Uterus (tissue), 4 donors: ENCODE results near the gene PLXNA4. TPM values are rescaled to one million over a fixed set of nuclear protein-coding genes. Genes with fewer than 3 reads are reported as not detected.

Experiments
- DNase-seq, 2 donors: peaks; one replicate each; pipeline ENCODE4 v3.0.0-alpha.2; 2019 to 2020
- H3K27ac ChIP-seq, 2 donors: fragments of 200-600 bp; sonication (generic); 1 replicate in 1 of 2; 2 replicates in 1 of 2; pipeline ENCODE4 v1.5.1; 2016 to 2018
- H3K27me3 ChIP-seq, 2 donors: fragments of 200-600 bp; sonication (generic); one replicate each; pipeline ENCODE4 v1.5.1; 2018 to 2019; ENCODE audit warnings: control low read depth in 1 of 2
- H3K36me3 ChIP-seq, 2 donors: fragments of 200-600 bp; sonication (generic); one replicate each; pipeline ENCODE4 v1.5.1; 2019; ENCODE audit warnings: control low read depth in 1 of 2
- H3K4me1 ChIP-seq, 2 donors: fragments of 200-600 bp; sonication (generic); one replicate each; pipeline ENCODE4 v1.5.1; 2018 to 2019; ENCODE audit warnings: control low read depth in 1 of 2
- H3K4me3 ChIP-seq, 2 donors: fragments of 200-600 bp; sonication (generic); 1 replicate in 1 of 2; 2 replicates in 1 of 2; pipeline ENCODE4 v1.5.1; 2018 to 2019; ENCODE audit warnings: mild to moderate bottlenecking in 1 of 2
- H3K9me3 ChIP-seq, 2 donors: fragments of 200-600 bp; sonication (generic); one replicate each; pipeline ENCODE4 v1.5.1; 2019; ENCODE audit warnings: control low read depth in 1 of 2
- POLR2A ChIP-seq, 2 donors: fragments of 450-650 bp; IDR thresholded peaks; one replicate each; pipeline ENCODE4 v1.6.1; 2016; ENCODE audit warnings: antibody characterized with exemption in 2 of 2, mild to moderate bottlenecking in 1 of 2, moderate library complexity in 1 of 2
- intact Hi-C: fragments of 100-400 bp; cut with DNase I; formaldehyde crosslinking; loops from one replicate; pipeline ENCODE4 v1.15.1; 2023; ENCODE audit warnings: low total_unique reads
- total RNA-seq, 4 donors: library from RNA; depleted of rRNA in 3 of 4; stranded (reverse); fragments of >200 nt in 3 of 4; gene quantifications; one replicate each; pipeline versions ENCODE4 v1.1.0 to v1.2.4, GENCODE V29; 2014 to 2023
- TF ChIP-seq, protein P1 (sequence below), 4 experiments: fragments of 200-600 bp in 2 of 4; fragments of 450-650 bp in 2 of 4; sonication (generic) in 2 of 4; IDR thresholded peaks; one replicate each; pipeline ENCODE4 v1.5.1; 2016 to 2019; ENCODE audit warnings: antibody characterized with exemption in 4 of 4, mild to moderate bottlenecking in 2 of 4, moderate library complexity in 1 of 4
- donor health status: DM: yes; HTN: yes; CAD: no.

The PLXNA4 gene
- total RNA-seq, 4 donors from 2014 or later = 4.1 to 16.5 (median 7.7) TPM

DNA sequence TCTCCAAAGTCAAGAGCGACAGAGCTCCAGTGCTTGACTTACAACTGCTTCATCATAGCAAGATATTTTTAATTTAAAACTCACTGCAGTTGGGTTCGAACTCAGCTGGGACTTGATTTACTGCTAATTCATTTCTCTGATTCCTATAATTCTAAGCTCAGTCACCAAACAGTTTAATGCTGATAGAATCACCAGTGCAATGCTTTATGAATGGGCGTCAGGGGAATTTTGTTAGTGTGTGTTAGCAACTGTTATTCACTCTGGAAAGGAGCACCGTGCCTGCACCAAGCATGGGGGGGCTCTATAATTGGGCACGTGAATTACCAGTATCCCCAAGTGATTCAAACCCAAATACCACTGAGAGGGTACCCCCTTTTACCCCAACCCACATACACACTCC is 10.4 kb downstream of the PLXNA4 start:
- H3K36me3 ChIP-seq = no peaks in the 10 kb centered on the region
- no peaks in the 10 kb centered on the region for H3K27me3 ChIP-seq
- intact Hi-C loops = no loop called here
- no peak overlapping the region for H3K4me3 ChIP-seq
- no peaks in the 10 kb centered on the region for H3K9me3 ChIP-seq
- no peak for DNase-seq
- TF ChIP-seq, protein P1, sequence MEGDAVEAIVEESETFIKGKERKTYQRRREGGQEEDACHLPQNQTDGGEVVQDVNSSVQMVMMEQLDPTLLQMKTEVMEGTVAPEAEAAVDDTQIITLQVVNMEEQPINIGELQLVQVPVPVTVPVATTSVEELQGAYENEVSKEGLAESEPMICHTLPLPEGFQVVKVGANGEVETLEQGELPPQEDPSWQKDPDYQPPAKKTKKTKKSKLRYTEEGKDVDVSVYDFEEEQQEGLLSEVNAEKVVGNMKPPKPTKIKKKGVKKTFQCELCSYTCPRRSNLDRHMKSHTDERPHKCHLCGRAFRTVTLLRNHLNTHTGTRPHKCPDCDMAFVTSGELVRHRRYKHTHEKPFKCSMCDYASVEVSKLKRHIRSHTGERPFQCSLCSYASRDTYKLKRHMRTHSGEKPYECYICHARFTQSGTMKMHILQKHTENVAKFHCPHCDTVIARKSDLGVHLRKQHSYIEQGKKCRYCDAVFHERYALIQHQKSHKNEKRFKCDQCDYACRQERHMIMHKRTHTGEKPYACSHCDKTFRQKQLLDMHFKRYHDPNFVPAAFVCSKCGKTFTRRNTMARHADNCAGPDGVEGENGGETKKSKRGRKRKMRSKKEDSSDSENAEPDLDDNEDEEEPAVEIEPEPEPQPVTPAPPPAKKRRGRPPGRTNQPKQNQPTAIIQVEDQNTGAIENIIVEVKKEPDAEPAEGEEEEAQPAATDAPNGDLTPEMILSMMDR (IDR thresholded peaks at IDR 0.05) = no peak
- no peak overlapping the region for H3K27ac ChIP-seq
- H3K4me1 ChIP-seq = no peaks in the 10 kb centered on the region

DNA sequence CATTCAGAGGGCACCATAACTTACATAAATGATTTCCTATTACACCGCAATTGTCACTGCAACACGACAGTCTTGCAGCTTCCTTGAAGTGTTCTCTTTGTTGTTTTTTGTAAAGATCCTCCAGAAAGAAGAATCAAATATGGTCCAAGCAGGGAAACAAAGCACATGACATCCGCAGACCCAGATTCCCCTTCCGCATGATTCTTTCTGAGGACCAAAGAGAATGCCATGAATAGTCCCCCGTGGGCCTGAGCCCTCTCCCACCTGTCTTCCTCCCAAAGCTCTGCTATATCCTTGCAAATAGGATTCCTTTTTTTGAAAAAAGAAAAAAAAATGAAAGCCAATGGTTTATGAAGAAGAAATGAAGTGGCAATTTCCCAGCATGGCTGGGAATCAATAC is 10.8 kb downstream of the PLXNA4 start:
- Histone ChIP-seq H3K4me3 (no peak overlapping the region), H3K27me3 (no peaks in the 10 kb centered on the region), H3K36me3 (no peaks in the 10 kb centered on the region), H3K9me3 (no peaks in the 10 kb centered on the region), H3K4me1 (no peaks in the 10 kb centered on the region), H3K27ac (no peak overlapping the region)
- no peak for DNase-seq
- TF ChIP-seq, protein P1 (IDR thresholded peaks at IDR 0.05) = no peak
- TF ChIP-seq POLR2A (IDR thresholded peaks at IDR 0.05) = no peak
- intact Hi-C loops = no loop called here

DNA sequence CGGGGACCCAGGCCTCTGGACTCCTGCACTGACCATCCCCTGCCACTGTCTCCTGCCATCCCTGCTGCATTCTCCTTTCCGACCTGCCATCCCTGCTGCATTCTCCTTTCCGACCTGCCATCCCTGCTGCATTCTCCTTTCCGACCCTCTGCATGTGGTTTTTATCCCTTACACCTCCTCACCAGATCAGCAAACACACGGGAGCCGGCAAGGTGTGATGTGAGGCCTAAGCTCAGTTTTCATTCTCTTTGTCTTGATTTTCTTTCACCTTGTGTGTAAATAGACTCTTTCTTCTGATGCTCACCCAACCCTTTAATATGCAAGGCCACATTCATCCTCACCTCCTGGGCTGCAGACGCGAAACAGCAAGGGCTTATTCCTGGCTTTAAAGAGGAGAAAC is 11.4 kb downstream of the PLXNA4 start:
- no peaks in the 10 kb centered on the region for H3K27me3 ChIP-seq
- TF ChIP-seq POLR2A (IDR thresholded peaks at IDR 0.05) = no peak
- TF ChIP-seq, protein P1 (IDR thresholded peaks at IDR 0.05) = no peak
- no peak overlapping the region for H3K27ac ChIP-seq
- DNase-seq = no peak
- H3K9me3 ChIP-seq = no peaks in the 10 kb centered on the region
- intact Hi-C loops = no loop called here
- H3K36me3 ChIP-seq = no peaks in the 10 kb centered on the region
- H3K4me1 ChIP-seq = no peaks in the 10 kb centered on the region
- no peak overlapping the region for H3K4me3 ChIP-seq

DNA sequence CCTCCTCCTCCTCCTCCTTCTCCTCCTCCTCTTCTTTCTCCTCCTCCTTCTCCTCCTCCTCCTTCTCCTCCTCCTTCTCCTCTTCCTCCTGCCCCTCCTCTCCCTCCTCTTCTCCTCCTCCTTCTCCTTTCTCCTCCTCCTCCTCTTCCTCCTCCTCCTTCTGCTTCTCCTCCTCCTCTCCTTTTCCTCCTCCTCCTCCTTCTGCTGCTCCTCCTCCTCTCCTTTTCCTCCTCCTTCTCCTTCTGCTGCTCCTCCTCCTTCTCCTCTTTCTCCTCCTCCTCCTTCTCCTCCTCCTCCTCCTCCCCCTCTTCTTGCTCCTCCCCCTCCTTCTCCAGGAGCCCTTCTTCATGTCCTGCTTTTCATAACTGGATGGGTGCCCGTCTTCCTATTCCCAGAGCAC is 12.2 kb downstream of the PLXNA4 start:
- Histone ChIP-seq H3K36me3 (no peaks in the 10 kb centered on the region), H3K27me3 (no peaks in the 10 kb centered on the region), H3K4me1 (no peaks in the 10 kb centered on the region), H3K27ac (no peak overlapping the region), H3K4me3 (no peak overlapping the region), H3K9me3 (no peaks in the 10 kb centered on the region)
- TF ChIP-seq POLR2A (IDR thresholded peaks at IDR 0.05) = no peak
- TF ChIP-seq, protein P1 (IDR thresholded peaks at IDR 0.05) = no peak
- intact Hi-C loops = no loop called here
- DNase-seq = no peak

DNA sequence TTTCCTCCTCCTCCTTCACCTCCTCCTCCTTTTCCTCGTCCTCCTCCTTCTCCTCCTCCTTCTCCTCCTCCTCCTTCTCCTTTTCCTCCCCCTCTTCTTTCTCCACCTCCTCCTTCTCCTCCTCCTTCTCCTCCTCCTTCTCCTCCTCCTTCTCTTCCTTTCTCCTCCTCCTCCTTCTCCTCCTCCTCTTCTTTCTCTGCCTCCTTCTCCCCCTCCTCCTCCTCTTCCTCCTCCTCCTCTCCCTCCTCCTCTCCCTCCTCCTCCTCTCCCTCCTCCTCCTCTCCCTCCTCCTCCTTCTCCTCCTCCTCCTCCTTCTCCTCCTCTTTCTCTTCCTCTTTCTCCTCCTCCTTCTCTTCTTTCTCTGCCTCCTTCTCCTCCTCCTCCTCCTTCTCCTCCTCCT is 13.6 kb downstream of the PLXNA4 start:
- H3K4me3 ChIP-seq = no peak overlapping the region
- no peak for DNase-seq
- no peaks in the 10 kb centered on the region for H3K27me3 ChIP-seq

More for the DNA sequence above, 13.6 kb downstream of the PLXNA4 start:
- Histone ChIP-seq H3K4me1 (no peaks in the 10 kb centered on the region), H3K27ac (no peak overlapping the region), H3K9me3 (no peaks in the 10 kb centered on the region), H3K36me3 (no peaks in the 10 kb centered on the region)
- intact Hi-C loops = no loop called here
- no peak for TF ChIP-seq POLR2A (IDR thresholded peaks at IDR 0.05)
- TF ChIP-seq, protein P1 (IDR thresholded peaks at IDR 0.05) = no peak
